Stimulated activated CD8-positive, alpha-beta memory T cell treated with anti-CD3 and anti-CD28 coated beads, Interleukin-4, amount 100 ng/mL, for 1 hour (primary cell): Measurements from ENCODE around the gene FICD.
A peak's percentile ranks its signal among the peaks of the same experiment; 100 is the strongest.
"Not testable (repeated sequence)": the region's sequence is repeated elsewhere in the genome, so short reads cannot be mapped to it uniquely, and the experiment has no call there.

Experiments
- DNase-seq, 2 donors: peaks; one replicate each; pipeline ENCODE4 v3.0.0-alpha.2; 2020; ENCODE audit warnings: low read depth in 2 of 2, low spot score in 1 of 2

FICD gene

GRCh38 chr12:108514973-108515814 is at the start of gene FICD:
TSS of gene FICD (plus strand) at chr12:108515277. CDS start at chr12:108516973, 1,696 bp downstream.
- peak; percentile 97 to 99 for DNase-seq

DNA sequence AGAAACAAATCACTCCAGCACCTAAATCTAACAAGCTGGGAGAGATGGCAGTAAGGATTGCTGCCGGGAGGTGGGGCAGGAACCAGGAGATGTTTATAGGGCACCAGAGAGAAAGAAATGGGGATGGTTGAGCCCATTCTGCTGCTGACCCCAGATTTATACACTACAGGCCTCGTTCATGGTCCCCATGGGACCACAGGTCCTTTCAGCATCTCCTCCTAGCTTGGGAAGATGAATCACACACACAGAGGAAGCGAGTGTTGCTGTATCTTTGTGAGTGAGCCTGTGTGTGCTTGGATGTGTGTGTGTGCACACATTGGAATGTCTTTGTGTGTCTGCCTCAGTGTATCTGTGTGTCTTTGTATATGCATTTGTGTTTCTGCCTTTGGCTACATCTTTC is 49.7 kb upstream of the FICD start:
- no peak for DNase-seq

GRCh38 chr12:108468196-108468968 is 46.7 kb upstream of the FICD start:
- no peak for DNase-seq

DNA sequence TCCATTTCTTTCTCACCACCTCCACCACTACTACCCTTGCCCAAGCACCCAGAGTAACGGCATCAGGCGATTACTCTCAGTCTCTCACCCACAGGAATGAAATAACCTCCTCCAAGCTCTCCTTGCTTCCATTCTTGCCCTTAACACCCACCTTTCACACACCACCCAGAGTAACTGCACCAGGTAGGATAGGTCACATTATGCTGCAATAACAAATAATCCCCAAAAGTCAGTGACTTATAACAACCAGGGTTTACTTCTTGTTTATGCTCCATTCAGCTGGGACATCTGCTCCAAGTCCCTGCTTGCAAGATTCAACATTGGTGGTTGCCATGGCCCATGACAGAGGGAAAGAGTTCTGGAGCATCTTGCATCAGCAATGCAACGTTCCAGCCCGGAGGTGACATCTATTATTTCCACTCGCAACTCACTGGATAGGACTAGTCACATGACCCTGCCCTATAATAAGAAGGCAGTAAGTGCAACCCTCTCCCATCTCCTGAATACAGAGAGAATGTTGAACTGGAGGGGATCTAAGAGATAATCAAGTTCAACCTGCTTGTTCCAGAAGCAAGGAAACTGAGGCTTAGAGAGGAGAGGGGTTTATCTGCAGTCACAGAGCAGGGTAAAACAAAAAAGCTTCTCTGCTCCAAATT is 41.5 kb upstream of the FICD start:
- no peak for DNase-seq

GRCh38 chr12:108475396-108475795 is 39.7 kb upstream of the FICD start:
- DNase-seq, result no peak

DNA sequence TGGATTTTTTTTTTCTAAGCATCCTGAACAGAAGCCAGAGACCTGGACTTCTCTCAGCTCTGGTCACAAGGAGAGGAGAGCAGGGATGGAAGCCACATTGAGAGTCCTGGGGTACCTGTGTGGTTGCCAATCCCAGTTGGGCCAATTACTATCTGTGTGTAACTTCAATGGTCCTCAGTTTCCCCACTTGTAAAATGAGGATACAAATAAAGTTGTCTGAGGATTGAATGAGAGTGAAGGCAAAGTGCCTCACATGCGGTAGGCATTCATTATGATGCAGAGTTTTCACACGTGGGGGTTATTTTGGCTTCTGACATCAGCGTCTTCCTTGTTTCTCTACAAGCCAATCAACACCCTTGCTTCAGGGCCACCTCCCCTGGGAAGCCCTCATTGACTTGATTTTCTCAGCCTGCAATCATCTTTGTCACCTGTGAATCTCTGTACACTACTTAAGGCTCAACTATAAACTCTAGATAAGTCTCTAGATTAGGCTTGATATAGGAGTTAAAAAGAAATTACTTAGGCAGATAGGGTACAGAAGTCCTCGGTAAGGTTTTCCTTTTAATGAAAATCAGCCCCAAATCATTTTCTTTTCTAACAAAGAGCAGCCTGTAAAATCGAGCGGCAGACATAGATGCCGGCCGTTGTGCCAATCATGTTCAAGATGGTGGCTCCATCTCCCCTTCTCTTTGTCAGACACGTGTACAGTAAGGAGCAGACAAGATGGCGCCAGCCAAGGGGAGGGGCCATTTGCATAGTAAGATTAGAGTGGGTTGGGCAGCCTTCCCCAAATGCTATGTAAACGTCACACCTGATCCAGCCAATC is 37.8 kb upstream of the FICD start:
- DNase-seq, result no peak

DNA sequence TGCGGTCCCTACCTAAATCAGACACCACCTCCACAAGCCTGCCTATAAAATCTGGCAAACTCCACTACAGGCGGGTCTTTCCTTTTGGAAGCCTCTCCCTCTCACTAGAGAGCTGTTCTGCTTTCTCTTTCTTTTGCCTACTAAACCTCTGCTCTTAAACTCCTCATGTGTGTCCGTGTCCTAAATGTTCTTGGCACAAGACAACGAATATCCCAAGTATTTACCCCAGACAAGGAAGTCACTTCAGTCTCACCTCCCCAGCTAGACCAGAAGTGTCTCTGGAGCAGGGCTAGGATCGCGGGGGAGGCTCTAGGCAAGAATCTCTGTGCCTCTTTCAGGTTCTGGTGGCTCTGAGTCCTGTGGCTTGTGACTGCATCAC is 37.2 kb upstream of the FICD start:
- no peak for DNase-seq

DNA sequence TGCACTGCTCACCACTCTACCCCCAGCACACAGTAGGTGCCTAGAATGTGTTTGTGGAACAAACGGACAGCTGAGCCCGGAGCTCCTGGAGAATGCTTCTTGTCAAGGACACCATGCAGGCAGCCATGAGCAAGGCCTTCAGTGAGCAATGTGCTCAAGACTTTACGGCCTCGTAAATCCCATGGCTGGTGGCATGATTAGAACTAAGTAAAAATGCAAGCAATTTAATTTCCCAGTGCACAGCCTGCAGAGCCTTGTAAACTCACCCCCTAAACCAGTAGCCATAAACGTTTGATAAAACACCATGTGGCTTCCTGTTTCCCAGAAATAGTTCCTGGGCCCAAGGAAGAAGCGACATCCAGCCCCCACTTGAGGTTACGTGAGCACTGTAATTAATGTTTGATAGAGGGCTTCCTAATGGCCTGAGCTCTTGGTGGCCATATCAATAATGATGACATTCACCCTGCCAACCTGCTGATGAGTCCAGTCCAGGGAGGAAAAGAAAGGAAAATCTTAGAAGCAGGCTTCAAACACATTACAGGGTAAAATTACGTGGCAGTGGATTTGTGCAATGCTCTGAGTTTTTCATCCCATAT is 36.4 kb upstream of the FICD start:
- DNase-seq, result no peak

DNA sequence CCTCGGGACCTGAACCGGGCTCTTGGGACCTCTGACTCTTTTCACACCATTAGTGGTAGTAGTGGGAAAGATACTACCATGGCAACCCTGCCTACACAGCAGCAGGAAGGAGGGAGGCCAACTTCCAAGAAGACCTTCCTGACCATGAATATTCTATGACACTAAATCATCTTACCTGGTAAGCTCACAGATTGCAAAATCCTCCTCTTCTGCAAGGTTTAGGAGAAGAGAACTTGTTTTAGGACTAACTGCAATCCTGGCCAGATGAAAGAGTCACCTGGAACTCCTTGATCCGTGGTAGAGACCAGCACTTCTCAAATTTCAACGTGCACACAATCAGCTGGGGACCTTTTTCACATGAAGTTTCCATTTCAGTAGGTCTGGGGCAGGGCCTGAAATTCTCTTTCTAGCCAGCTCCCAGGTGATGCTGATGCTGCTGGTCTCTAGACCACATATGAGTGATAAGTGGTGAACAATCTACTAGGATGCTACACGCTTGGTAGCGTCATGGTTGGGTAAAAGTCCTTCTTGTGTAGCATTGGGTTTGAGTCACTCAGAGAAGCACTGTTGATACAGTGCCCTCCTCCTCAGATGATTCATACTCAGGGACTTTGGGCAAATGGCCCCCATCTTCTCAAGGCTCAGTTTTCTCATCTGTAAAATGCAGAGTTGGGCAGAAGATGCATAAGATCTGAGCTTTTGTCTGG is 35.6 kb upstream of the FICD start:
- no peak for DNase-seq

DNA sequence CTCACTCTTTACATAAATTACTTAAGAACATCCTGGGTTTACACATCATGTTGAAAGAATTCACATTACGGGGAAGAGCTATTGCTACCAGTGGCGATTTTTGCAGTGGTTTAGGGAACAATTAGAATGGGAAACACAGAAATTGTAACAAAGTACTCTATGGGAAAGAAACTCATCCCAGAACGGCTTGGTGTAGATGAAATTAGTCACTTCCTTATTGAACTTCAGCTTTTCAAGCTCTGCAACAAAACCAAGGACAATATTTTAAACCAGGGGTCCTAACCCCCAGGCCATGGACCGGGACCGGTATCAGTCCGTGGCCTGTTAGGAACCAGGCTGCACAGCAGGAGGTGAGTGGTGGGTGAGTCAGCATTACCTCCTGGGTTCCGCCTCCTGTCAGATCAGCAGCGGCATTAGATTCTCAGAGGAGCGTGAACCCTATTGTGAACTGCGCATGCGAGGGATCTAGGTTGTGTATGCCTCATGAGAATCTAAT is 32.3 kb upstream of the FICD start:
- DNase-seq, result no peak

- DNase-seq, result no peak
Observed at GRCh38 chr12:108483213-108484059, 31.6 kb upstream of the FICD start.

DNA sequence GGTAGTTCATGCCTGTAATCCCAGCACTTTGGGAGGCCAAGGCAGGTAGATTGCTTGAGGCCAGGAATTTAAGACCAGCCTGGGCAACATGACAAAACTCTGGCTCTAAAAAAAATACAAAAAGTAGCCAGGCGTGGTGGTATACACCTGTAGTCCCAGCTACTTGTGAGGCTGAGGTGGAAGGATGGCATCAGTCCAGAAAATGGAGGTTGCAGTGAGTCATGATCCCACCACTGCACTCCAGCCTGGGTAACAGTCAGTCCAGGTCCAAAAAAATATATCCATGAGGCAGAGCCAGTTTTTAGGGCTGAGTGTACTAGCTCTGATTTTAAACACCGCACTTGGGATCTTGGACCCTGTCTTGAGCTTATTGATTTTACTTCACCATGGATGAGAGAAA is 30.6 kb upstream of the FICD start:
- DNase-seq, result no peak

- no peak for DNase-seq
Observed at GRCh38 chr12:108484845-108485244, 30.2 kb upstream of the FICD start.

DNA sequence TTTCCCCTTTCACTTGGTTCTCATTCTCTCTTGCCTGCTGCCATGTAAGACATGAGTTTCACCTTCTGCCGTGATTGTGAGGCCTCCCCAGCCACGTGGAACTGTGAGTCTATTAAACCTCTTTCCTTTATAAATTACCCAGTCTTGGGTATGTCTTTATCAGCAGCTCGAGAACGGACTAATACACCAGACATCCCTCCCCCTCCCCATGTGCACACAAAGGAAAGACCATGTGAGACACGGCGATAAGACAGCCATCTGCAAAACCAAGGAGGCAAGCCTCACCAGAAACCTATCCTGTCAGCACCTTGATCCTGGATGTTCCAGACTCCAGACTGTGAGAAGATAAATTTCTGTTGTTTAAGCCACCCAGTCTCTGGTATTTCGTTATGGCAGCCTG is 29.7 kb upstream of the FICD start:
- DNase-seq, result not testable (repeated sequence)

DNA sequence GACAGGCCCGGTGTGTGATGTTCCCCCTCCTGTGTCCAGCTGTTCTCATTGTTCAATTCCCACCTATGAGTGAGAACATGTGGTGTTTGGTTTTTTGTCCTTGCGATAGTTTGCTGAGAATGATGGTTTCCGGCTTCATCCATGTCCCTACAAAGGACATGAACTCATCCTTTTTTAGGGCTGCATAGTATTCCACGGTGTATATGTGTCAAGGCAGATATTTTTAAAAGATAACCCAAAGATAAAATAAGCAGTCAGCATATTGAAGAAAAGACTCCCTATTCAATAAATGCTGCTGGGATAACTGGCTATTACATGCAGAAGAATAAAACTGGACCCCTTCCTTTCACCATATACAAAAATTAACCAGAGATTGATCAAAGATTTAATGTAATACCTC is 28.0 kb upstream of the FICD start:
- not testable (repeated sequence) for DNase-seq

- DNase-seq, result no peak
Observed at GRCh38 chr12:108491256-108491655, 23.8 kb upstream of the FICD start.

DNA sequence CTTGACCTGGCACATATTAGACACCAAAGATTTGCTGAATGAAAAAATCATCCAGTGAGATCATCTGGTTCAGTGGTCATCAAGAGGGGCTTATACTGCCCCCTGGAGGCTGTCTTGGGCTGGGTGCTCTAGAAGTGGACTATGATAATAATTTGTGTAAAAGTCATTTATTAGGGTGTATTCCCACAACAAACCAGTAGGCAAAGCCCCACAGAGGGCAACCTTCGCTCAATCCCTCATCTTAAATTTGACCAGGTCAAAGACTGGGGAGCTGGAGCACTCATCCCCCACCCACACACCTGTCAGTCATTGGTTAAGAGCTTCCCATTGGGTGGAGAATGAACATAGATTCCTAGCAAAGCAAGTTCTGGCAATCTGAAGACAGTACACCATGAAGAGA is 20.0 kb upstream of the FICD start:
- DNase-seq, result no peak

- no peak for DNase-seq
Observed at GRCh38 chr12:108495823-108496579, 19.1 kb upstream of the FICD start.
